HG02678 (cell line): ENCODE data around the gene VPS37B.

Experiments
- ATAC-seq: cut with Tn5 transposase; IDR thresholded peaks from one replicate; pipeline ENCODE4 v1.9.1; 2021; ENCODE audit warnings: mild to moderate bottlenecking, moderate library complexity; ENCODE audit not compliant: unreplicated experiment

The VPS37B gene

GRCh38 chr12:122842505-122843405, 53.2 kb downstream of the VPS37B start:
- ATAC-seq = no peak

DNA sequence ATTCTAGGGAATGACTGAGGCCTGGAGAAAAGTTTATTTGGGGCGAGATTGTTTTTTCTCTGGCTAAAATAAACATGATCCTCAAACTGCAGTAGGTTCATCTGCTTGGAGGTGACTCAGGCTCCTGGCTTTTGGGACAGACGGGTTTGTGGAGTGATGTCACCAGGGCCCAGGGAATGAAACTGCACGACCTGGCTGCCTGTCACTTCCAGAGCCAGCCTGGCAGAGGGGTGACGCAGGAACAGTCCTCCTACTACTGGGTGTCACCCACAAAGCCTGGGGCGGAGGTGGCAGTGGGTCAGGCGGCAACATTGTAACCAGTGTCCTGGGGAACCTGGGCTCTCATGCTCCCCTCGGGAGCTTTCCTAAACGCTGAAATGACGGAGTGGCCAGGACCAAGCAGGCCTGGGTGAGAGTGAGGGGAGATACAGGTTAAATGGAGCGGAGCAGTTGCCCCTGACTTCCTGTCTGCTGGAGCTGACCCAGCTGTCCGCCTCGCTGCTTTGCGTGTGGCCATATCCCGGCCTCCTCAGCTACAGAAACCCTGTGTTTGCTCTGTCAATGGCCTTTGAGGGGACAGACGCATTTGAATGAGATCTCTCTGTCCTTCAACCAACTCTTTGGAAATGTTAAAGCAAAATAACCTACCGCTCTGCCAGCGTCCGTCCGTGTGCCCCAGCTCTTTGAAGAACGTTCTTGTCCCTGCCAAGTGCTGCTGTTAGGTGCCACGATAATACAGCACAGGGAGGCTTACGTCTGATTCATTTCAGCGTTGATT, 54.2 kb downstream of the VPS37B start:
- no peak for ATAC-seq

- ATAC-seq = no peak
Observed at GRCh38 chr12:122840580-122841513, 55.1 kb downstream of the VPS37B start.

GRCh38 chr12:122839907-122840554, 55.9 kb downstream of the VPS37B start:
- ATAC-seq = no peak

- ATAC-seq = no peak
Observed at GRCh38 chr12:122838841-122839240, 57.1 kb downstream of the VPS37B start.

DNA sequence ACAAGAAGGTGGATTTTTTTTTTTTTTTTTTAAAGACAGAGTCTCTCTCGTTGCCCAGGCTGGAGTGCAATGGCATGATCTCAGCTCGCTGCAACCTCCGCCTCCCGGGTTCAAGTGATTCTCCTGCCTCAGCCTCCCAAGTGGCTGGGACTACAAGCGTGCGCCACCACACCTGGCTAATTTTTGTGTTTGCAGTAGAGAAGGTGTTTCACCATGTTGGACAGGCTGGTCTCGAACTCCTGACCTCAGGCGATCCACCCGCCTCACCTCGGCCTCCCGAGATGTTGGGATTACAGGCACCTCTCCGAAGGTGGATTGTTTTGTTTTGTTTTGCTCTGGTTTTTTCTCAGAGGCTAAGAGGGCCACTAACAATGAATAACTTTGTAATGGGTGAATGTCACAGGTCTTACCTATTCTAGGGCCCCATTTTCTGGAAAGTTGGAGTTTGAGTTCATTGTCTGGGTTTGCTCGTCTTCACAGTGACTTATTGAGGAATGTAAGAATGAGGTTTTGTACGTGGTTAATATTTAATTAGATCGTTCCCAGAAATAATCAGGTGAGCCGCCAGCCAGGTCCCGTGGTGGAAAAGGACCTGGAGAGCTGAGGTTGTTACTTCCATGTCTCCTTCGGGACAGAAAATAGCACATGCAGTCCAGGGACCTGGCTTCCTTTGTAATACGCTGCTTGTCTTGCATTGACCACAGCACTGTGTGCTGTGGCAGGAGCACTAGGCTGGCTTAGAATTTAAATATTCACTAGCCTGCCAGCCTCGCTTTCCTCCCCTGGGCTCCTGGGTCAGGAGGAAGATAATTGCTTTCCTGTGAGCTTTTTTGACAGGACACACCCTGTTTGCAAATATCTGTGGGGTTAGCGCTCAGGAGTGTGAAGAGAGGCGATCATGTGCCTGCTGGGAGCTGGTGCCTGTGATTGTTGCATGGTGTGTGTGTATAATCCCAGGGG, 58.3 kb downstream of the VPS37B start:
- ATAC-seq = no peak

- no peak for ATAC-seq
Observed at GRCh38 chr12:122836027-122836921, 59.6 kb downstream of the VPS37B start.

DNA sequence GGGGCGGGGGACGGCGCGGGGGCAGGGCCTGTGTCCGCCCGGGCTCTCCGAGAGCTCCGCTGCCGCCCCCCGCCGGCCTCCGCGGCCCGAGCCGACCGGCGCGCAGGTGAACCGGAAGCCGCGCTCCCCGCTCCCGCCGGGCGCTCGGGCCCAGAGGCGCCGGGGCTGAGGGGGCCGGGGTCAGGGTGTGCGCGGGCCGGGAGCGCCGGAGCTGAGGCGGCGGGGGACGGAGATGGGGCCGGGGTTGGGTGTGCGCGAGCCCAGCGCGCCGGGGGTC, 60.2 kb downstream of the VPS37B start:
- ATAC-seq = peak; percentile 59

DNA sequence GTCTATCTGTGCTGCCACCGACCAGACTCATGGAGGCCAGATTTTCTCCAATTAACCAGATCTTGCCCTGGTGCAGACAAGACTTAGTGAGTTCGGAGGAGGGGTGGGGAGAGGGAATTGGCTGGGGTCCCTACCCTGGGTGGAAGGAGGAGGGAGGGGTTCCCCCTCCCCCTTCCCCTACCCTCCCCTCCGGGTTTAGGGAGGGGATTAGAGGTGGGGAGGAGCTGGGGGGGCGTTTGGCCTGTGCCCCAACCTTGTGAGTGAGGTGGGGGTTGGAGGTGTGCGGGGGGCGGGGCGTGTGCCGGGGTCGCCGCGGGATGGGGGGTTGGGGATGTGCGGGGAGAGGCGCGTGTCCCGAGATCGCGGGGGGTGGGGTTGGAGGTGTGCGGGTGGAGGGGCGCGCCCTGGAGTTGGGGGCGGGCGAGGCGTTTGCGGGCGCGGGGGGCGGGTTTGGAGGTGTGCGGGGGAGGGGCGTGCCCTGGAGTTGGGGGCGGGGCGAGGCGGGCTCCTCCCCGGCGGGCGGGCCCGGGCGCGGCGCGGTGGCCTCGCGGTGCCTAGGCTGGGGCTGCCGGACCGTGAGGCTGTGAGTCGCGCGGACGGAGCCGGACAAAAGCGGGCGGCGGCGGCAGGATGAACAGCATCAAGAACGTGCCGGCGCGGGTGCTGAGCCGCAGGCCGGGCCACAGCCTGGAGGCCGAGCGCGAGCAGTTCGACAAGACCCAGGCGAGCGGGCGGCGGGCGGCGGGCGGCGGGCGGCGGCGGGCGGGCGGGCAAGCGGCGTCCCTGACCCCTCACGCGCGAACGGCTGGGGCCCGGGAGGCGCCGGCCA, 60.8 kb downstream of the VPS37B start, which contains the start of gene HIP1R:
TSS of gene HIP1R (plus strand) at position 537 of the 829 bp plus-strand sequence. CDS start at position 631, 94 bp downstream.
- ATAC-seq = peak; percentile 35

DNA sequence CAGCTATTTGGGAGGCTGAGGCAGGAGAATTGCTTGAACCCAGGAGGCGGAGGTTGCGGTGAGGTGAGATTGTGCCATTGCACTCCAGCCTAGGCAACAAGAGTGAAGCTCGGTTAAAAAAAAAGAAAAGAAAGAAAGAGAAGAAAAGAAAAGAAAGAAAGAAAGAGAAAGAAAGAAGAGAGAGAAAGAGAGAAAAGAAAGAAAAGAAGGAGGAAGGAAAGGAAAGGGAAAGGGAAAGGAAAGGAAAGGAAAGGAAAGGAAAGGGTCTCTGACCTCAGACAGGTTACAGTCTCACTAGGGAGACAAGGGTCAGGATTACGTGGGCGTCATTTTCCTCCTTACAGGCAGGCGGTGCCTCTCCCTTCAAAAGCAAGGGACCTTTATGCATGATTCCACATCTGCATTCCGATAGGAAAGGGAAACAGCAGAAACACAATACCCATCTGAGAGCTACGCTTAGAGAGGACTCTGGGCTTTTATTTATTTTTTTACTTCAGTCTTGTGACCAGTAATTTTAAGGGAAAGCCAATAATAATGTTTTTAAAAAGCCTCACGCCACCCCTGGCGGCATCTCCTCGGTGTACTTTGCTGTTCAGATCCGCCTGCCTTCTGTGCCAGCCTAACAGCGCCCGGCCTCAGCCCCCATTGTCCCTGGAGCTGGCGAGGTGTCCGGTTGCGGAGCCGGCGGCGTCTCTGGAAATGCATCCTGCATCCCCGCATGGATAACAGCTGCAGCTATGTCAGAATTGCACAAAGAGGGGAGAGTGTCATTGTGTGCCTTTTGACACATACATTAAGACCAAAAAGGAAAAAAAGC, 61.6 kb downstream of the VPS37B start:
- no peak for ATAC-seq

DNA sequence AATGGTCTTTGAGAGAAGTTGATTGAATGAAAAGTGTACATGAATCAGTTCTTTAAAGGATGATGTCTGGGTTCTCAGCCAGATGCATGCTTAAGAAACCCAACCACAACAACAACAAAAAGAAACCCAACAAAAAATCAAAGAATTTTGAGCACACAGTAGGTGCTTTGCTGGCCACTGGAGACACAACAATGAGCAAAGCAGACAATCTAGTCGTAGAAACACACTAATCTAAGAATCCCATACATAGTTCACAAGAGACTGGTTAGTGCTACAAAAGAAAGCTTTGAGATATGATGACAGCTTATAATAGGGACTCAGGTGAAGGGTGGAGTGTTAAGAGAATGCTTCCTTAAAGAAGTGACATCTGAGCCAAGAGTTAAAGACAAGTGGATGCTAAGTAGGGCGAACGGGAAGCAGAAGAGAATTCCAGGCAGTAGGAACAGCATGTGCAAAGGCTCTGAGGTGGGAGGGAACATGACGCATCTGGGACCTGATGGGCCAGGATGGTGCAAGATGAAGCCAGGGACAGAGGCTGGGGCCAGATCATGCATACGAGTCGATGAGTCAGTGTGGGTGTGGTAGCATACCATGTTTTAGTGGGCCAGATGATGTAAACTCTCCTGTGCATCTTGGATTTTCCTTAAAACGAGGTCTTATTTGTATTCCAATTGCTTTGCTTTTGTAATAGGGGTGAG, 65.3 kb downstream of the VPS37B start:
- ATAC-seq = no peak

GRCh38 chr12:122827258-122827657, 68.7 kb downstream of the VPS37B start:
- ATAC-seq = no peak

- ATAC-seq = no peak
Observed at GRCh38 chr12:122825773-122826724, 69.9 kb downstream of the VPS37B start.

DNA sequence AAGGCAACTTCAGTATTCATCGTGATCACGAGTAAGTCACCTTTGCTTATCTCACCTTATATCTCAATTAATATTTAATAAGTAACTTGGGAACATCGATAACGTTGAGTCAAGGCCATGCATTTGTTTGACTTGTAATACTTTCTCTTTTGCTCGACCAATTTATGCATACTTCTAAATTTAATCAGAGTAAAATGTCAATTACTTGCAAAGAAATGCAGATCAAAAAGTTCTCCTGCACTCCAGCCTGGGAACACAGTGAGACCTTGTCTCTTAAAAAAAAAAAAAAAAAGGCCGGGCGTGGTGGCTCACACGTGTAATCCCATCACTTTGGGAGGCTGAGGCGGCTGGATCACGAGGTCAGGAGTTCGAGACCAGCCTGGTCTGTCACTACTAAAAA, 72.5 kb downstream of the VPS37B start:
- no peak for ATAC-seq

DNA sequence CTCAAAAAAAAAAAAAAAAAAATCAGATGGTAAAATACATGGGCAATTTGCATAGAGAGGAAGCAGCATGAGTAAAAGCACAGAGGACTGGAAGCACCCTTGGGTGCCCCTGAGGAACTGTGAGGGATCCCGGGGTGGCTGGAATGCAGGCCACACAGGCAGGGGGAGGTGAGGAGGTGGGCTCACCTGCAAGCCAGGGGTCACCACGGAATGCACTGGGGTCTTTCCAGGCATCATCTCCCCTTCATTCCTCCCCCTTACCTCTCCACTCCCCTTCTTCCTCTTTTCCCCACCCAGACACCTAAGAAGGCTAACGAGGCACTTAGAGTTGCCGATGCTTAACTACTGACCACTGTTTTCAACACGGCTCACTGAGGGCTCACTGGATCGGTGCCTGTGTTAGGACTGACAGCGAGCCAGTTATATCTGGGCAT, 75.1 kb downstream of the VPS37B start:
- ATAC-seq = no peak
